Esophagus muscularis mucosa (tissue), 4 donors: ENCODE measurements around the gene MT1HL1.

Experiments used
- CTCF ChIP-seq, 3 experiments: fragments of 200-600 bp in 2 of 3; fragments of 450-650 bp in 1 of 3; sonication (generic) in 2 of 3; IDR thresholded peaks; one replicate each; pipeline ENCODE4 v1.5.1; 2017 to 2019; ENCODE audit warnings: antibody characterized with exemption in 3 of 3, mild to moderate bottlenecking in 2 of 3, moderate library complexity in 1 of 3
- EP300 ChIP-seq: sonication (generic); formaldehyde crosslinking; IDR thresholded peaks from one replicate; pipeline ENCODE4 v1.6.1; 2017; ENCODE audit warnings: antibody characterized with exemption
- POLR2A ChIP-seq: fragments of 450-650 bp; IDR thresholded peaks from one replicate; pipeline ENCODE4 v1.6.1; 2017; ENCODE audit warnings: antibody characterized with exemption, moderate library complexity, mild to moderate bottlenecking, low read depth
- POLR2AphosphoS5 ChIP-seq, 2 donors: sonication (generic); formaldehyde crosslinking; IDR thresholded peaks; one replicate each; pipeline ENCODE4 v1.6.1; 2017; ENCODE audit warnings: antibody characterized with exemption in 2 of 2

- TF ChIP-seq CTCF (IDR thresholded peaks at IDR 0.05) (no peak), POLR2A (no peak), POLR2AphosphoS5 (IDR thresholded peaks at IDR 0.05) (no peak), EP300 (no peak)
Observed at GRCh38 chr1:237004116-237004515, at the start of gene MT1HL1.
